Mesangial cell (primary cell): ENCODE results near the gene FGGY. TPM values are rescaled to one million over a fixed set of nuclear protein-coding genes. Genes with fewer than 3 reads are reported as not detected.

Source experiments
- total RNA-seq: library from RNA; depleted of rRNA; stranded (reverse); fragments of >200 nt; gene quantifications from 2 replicates; pipeline ENCODE4 v1.2.3, GENCODE V29; 2015

Gene FGGY, protein sequence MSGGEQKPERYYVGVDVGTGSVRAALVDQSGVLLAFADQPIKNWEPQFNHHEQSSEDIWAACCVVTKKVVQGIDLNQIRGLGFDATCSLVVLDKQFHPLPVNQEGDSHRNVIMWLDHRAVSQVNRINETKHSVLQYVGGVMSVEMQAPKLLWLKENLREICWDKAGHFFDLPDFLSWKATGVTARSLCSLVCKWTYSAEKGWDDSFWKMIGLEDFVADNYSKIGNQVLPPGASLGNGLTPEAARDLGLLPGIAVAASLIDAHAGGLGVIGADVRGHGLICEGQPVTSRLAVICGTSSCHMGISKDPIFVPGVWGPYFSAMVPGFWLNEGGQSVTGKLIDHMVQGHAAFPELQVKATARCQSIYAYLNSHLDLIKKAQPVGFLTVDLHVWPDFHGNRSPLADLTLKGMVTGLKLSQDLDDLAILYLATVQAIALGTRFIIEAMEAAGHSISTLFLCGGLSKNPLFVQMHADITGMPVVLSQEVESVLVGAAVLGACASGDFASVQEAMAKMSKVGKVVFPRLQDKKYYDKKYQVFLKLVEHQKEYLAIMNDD
- total RNA-seq = 7.7 and 14.2 TPM in 2 replicates

GRCh38 chr1:59296358-59297256, at the start of gene FGGY:
TSS of gene FGGY (plus strand) at chr1:59297094. CDS start at chr1:59321550, 24,456 bp downstream.

